ENCODE measurements around the gene GATA3.

DNA sequence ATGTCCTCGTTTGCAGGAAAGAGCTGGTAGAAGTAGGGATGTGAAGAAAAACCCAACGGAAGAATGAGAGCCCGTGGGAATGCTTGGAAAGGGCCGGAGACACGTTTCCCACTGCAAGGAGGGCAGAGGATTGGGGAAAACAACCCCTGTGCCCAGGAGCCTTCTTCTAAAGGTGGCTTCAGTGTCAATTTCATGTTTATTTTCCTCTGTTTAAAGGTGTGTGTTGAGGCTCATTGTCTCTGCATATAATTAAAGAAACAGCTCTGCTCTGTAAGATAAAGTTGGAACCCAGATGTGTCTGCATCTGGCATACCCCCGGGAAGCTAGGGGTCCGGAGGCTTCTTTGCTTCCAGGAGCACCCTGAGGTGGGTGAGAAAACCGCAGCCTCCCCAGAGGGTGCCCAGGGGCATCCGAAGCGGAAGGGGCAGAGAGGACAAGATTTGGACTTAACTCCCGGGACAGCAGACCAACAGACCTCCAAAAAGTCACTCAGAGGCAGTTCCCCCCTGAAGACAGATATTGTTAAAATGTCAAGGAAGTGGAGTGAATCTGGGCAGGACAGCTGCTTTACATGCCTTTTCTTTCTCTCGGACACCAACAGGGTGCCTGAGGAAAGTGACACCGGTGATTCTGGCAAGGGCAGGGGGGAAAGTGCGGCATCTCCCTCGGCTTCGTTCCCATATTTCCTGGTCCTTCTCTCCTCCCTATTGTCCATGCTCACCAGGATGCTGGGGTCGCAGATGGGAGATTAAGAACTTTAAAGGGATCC is 8.6 kb upstream of the GATA3 start:
- TF ChIP-seq, protein P1, sequence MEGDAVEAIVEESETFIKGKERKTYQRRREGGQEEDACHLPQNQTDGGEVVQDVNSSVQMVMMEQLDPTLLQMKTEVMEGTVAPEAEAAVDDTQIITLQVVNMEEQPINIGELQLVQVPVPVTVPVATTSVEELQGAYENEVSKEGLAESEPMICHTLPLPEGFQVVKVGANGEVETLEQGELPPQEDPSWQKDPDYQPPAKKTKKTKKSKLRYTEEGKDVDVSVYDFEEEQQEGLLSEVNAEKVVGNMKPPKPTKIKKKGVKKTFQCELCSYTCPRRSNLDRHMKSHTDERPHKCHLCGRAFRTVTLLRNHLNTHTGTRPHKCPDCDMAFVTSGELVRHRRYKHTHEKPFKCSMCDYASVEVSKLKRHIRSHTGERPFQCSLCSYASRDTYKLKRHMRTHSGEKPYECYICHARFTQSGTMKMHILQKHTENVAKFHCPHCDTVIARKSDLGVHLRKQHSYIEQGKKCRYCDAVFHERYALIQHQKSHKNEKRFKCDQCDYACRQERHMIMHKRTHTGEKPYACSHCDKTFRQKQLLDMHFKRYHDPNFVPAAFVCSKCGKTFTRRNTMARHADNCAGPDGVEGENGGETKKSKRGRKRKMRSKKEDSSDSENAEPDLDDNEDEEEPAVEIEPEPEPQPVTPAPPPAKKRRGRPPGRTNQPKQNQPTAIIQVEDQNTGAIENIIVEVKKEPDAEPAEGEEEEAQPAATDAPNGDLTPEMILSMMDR (IDR thresholded peaks at IDR 0.05; ENCODE audit: poor library complexity) = no peak
- TF ChIP-seq EZH2 (IDR thresholded peaks at IDR 0.05; ENCODE audit: borderline replicate concordance) (no peak), EZH2phosphoT487 (IDR thresholded peaks at IDR 0.05; ENCODE audit: low read depth, severe bottlenecking, unreplicated experiment) (peak; percentile 27)

Measured in hepatocyte (in vitro differentiated cells).